BE2C (cell line): Measurements from ENCODE around the gene PPP1R12C.
"Not testable (repeated sequence)": the region's sequence is repeated elsewhere in the genome, so short reads cannot be mapped to it uniquely, and the experiment has no call there.

Experiments used
- DNase-seq: peaks from one replicate; pipeline ENCODE4 v3.0.0-alpha.2; 2020
- H3K27me3 ChIP-seq: fragments of 250-450 bp; sonication (Bioruptor Pico); 2 replicates; pipeline ENCODE4 v1.5.1; 2020; ENCODE audit warnings: mild to moderate bottlenecking
- H3K36me3 ChIP-seq: fragments of 250-450 bp; sonication (Bioruptor Pico); 2 replicates; pipeline ENCODE4 v1.5.1; 2020; ENCODE audit warnings: mild to moderate bottlenecking
- H3K4me1 ChIP-seq: fragments of 250-450 bp; sonication (Bioruptor Pico); 2 replicates; pipeline ENCODE4 v1.5.1; 2020
- H3K4me3 ChIP-seq: 2 replicates; pipeline ENCODE4 v1.5.1; 2011; ENCODE audit warnings: low read depth, low read length
- H3K9me3 ChIP-seq: fragments of 250-450 bp; sonication (Bioruptor Pico); 2 replicates; pipeline ENCODE4 v1.5.1; 2020
- CTCF ChIP-seq: IDR thresholded peaks from 2 replicates; pipeline ENCODE4 v1.5.1; 2012; ENCODE audit warnings: mild to moderate bottlenecking, low read depth, low read length

The PPP1R12C gene

DNA sequence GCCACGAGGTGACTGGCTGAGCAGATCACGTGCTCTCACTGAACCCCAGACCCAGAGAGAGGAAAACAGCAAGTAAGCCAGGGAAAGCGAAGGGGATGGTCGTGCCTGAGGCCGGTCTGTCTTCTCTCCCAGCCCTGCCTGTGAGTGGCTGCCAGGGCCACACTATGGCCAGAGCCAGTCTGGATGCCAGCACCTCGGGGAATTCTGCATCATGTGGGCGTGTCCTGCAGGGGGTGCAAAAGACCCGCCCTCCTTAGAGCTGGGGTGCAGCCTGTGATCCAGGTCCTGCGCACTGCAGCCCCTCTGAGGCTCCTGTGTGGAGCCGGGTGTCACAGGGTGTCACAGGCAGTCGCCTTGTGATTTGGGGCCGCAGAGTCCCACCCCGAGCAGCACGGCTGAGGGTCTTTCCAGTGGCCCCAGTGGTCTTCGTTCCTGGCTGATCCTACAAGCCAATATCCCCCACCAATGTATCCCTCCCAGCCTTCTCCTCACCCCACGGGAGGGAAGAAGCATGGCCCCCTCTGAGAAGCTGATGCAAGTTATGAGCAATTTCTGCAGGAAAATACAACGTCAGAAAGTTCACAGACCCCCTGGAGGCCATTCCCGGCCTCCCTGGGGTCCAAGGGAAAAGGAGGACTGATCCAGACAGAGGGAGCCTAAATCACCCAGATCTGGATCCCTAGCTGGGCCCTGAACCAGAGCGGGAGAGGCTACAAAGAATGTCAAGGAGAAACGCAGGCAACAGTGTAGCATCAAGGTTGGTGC is 7.7 kb downstream of the PPP1R12C start:
- no peak for DNase-seq
- H3K27me3 ChIP-seq: no peaks in the 10 kb centered on the region
- H3K4me1 ChIP-seq: no peaks in the 10 kb centered on the region
- no peak for TF ChIP-seq CTCF
- no peak overlapping the region for H3K4me3 ChIP-seq
- peaks cover 9% of the 10 kb centered on the region for H3K36me3 ChIP-seq
- no peaks in the 10 kb centered on the region for H3K9me3 ChIP-seq

DNA sequence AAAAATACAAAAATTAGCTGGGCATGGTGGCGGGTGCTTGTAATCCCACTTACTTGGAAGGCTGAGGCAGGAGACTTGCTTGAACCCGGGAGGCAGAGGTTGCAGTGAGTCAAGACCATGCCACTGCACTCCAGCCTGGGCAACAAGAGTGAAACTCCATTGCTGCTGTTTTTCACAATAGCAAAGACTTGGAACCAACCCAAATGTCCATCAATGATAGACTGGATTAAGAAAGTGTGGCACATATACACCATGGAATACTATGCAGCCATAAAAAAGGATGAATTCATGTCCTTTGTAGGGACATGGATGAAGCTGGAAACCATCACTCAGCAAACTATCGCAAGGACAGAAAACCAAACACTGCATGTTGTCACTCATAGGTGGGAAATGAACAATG is 10.2 kb downstream of the PPP1R12C start:
- not testable (repeated sequence) for H3K27me3 ChIP-seq, H3K4me1 ChIP-seq, DNase-seq, H3K9me3 ChIP-seq, H3K4me3 ChIP-seq
- peaks cover 11% of the 10 kb centered on the region for H3K36me3 ChIP-seq

- DNase-seq: no peak
- H3K36me3 ChIP-seq: peaks cover 13% of the 10 kb centered on the region
- no peaks in the 10 kb centered on the region for H3K4me1 ChIP-seq
- no peak for TF ChIP-seq CTCF
- H3K9me3 ChIP-seq: no peaks in the 10 kb centered on the region
- no peaks in the 10 kb centered on the region for H3K27me3 ChIP-seq
- no peak overlapping the region for H3K4me3 ChIP-seq
These were observed 10.8 kb downstream of the PPP1R12C start for GRCh38 chr19:55106591-55106990.

GRCh38 chr19:55105237-55105636 is 12.2 kb downstream of the PPP1R12C start:
- H3K4me1 ChIP-seq: no peaks in the 10 kb centered on the region
- no peak for TF ChIP-seq CTCF
- no peaks in the 10 kb centered on the region for H3K27me3 ChIP-seq
- H3K4me3 ChIP-seq: no peak overlapping the region
- no peaks in the 10 kb centered on the region for H3K9me3 ChIP-seq
- no peak for DNase-seq
- H3K36me3 ChIP-seq: peaks cover 15% of the 10 kb centered on the region

DNA sequence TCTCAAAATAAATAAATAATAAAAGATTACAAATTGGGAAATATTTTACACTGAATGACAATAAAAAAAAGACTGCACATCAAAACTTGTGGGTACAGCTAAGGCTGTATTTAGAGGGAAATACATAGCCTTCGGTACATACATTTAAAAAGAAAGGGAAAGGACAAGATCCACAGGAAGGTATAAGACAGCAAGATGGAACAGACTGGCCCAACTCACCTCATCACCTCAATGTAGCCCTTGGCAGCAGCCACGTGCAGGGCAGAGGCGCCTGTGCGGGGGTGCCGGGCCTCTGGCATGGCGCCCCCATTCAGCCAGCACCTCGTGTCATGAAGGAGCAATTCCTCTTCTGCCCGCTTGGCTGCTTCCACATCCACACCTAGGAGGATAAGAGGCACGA is 14.2 kb downstream of the PPP1R12C start:
- H3K36me3 ChIP-seq: peaks cover 9% of the 10 kb centered on the region; the same call in 1 of the 2 replicates
- H3K9me3 ChIP-seq: no peaks in the 10 kb centered on the region
- H3K4me1 ChIP-seq: no peaks in the 10 kb centered on the region
- DNase-seq: no peak
- no peaks in the 10 kb centered on the region for H3K27me3 ChIP-seq
- H3K4me3 ChIP-seq: no peak overlapping the region
- no peak for TF ChIP-seq CTCF

- Histone ChIP-seq H3K36me3 (peaks cover 9% of the 10 kb centered on the region; the same call in 1 of the 2 replicates), H3K27me3 (no peaks in the 10 kb centered on the region), H3K4me1 (no peaks in the 10 kb centered on the region), H3K4me3 (no peak overlapping the region), H3K9me3 (no peaks in the 10 kb centered on the region)
- TF ChIP-seq CTCF: no peak
- no peak for DNase-seq
These were observed 16.2 kb downstream of the PPP1R12C start for GRCh38 chr19:55101261-55101660.
